Type B pancreatic cell (in vitro differentiated cells): ENCODE data around the gene NEK5. TPM values are rescaled to one million over a fixed set of nuclear protein-coding genes. Genes with fewer than 3 reads are reported as not detected.
A peak's percentile ranks its signal among the peaks of the same experiment; 100 is the strongest.
"Not testable (repeated sequence)": the region's sequence is repeated elsewhere in the genome, so short reads cannot be mapped to it uniquely, and the experiment has no call there.

Source experiments
- DNase-seq: peaks from one replicate; pipeline ENCODE4 v3.0.0; 2021; ENCODE audit warnings: mixed read lengths; ENCODE audit not compliant: unreplicated experiment; ENCODE audit errors: extremely low spot score
- H3K27ac Mint-ChIP-seq: 2 replicates; pipeline ENCODE4 v1.8.0; 2021; ENCODE audit warnings: mild to moderate bottlenecking, mixed read lengths
- H3K27me3 Mint-ChIP-seq: 2 replicates; pipeline ENCODE4 v1.8.0; 2021; ENCODE audit warnings: mixed read lengths
- H3K36me3 Mint-ChIP-seq: 2 replicates; pipeline ENCODE4 v1.8.0; 2021; ENCODE audit warnings: mixed read lengths
- H3K4me1 Mint-ChIP-seq: one replicate; pipeline ENCODE4 v1.8.0; 2021; ENCODE audit warnings: mixed read lengths; ENCODE audit not compliant: unreplicated experiment
- H3K4me3 Mint-ChIP-seq: 2 replicates; pipeline ENCODE4 v1.8.0; 2021; ENCODE audit warnings: mild to moderate bottlenecking, mixed read lengths
- H3K9me3 Mint-ChIP-seq: 2 replicates; pipeline ENCODE4 v1.8.0; 2021; ENCODE audit warnings: mixed read lengths
- CTCF ChIP-seq: fragments of 200-600 bp; sonication (generic); conservative IDR thresholded peaks from 2 replicates; pipeline ENCODE4 v1.5.0; 2021; ENCODE audit warnings: antibody characterized with exemption, mild to moderate bottlenecking
- total RNA-seq: library from RNA; stranded (reverse); gene quantifications from 2 replicates; pipeline ENCODE4 v1.2.1, GENCODE V29; 2021; ENCODE audit warnings: low replicate concordance

Gene NEK5
- total RNA-seq, 1 donor from 2014 or later, result 5.2 TPM

- no peak overlapping the region for H3K4me3 Mint-ChIP-seq
- no peaks in the 10 kb centered on the region for H3K27me3 Mint-ChIP-seq
- no peaks in the 10 kb centered on the region for H3K9me3 Mint-ChIP-seq
- TF ChIP-seq CTCF, result no peak
- H3K36me3 Mint-ChIP-seq, result no peaks in the 10 kb centered on the region
- no peaks in the 10 kb centered on the region for H3K4me1 Mint-ChIP-seq
- no peak for DNase-seq
- H3K27ac Mint-ChIP-seq, result no peak overlapping the region
These were observed 16.3 kb downstream of the NEK5 start for GRCh38 chr13:52112591-52112990.

GRCh38 chr13:52109116-52109670, 19.7 kb downstream of the NEK5 start:
- DNase-seq, result no peak
- TF ChIP-seq CTCF, result no peak
- Mint-ChIP-seq H3K27me3 (no peaks in the 10 kb centered on the region), H3K27ac (no peak overlapping the region), H3K9me3 (no peaks in the 10 kb centered on the region), H3K4me1 (no peaks in the 10 kb centered on the region), H3K4me3 (no peak overlapping the region), H3K36me3 (no peaks in the 10 kb centered on the region)

DNA sequence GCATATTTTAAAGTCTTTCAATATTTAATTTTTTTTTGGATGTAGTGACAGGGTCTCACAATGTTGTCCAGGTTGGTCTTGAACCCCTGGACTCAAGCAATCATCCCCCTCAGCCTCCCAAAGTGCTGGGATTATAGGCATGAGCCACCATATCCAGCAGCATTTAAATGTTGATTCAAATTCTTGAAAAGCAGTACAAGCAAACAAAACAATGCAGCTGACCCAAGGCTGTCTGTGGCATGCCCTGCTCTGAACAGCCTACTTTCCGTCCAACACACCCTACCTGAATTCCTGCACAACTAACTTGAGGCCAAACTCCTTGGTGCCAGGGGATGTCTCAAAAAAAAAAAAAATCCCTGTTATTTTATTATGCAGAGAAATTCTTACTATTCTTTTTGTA, 23.0 kb downstream of the NEK5 start:
- Mint-ChIP-seq H3K27me3 (no peaks in the 10 kb centered on the region), H3K4me1 (no peaks in the 10 kb centered on the region), H3K36me3 (no peaks in the 10 kb centered on the region), H3K27ac (no peak overlapping the region), H3K9me3 (no peaks in the 10 kb centered on the region), H3K4me3 (no peak overlapping the region)
- no peak for DNase-seq
- no peak for TF ChIP-seq CTCF

- Mint-ChIP-seq H3K9me3 (no peaks in the 10 kb centered on the region), H3K27me3 (no peaks in the 10 kb centered on the region), H3K36me3 (no peaks in the 10 kb centered on the region), H3K4me3 (no peak overlapping the region), H3K4me1 (no peaks in the 10 kb centered on the region), H3K27ac (peak overlapping the region; percentile 43)
- no peak for TF ChIP-seq CTCF
- DNase-seq, result no peak
These were observed 24.2 kb downstream of the NEK5 start for GRCh38 chr13:52104624-52105023.

DNA sequence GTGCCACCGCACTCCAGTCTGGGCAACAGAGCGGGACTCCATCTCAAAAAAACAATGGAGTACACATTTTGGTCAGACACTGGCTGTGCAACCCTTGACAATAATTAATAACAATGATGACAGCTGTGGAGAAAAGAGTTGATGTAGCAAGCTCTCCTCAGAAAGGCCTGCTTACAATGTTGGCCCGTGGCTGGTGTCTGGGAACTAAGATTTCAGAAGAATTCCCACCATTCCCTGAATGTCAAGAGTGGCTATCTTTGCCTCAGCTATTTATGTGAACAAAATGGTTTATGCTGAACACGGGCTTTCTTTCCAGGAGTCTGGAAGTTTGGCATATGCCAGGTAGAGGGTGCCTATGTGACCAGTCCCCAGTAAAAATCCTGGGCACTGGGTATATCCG, 25.5 kb downstream of the NEK5 start:
- TF ChIP-seq CTCF, result no peak
- Mint-ChIP-seq H3K9me3 (no peaks in the 10 kb centered on the region), H3K4me3 (no peak overlapping the region), H3K27me3 (no peaks in the 10 kb centered on the region), H3K27ac (no peak overlapping the region), H3K4me1 (no peaks in the 10 kb centered on the region), H3K36me3 (no peaks in the 10 kb centered on the region)
- no peak for DNase-seq

- not testable (repeated sequence) for H3K4me1 Mint-ChIP-seq, H3K9me3 Mint-ChIP-seq, H3K4me3 Mint-ChIP-seq, H3K36me3 Mint-ChIP-seq, H3K27ac Mint-ChIP-seq, DNase-seq, H3K27me3 Mint-ChIP-seq
These were observed 26.4 kb downstream of the NEK5 start for GRCh38 chr13:52102423-52102822.
